AG09319 (cell line): ENCODE results near the gene SIRT2.

Source experiments
- DNase-seq: peaks from one replicate; pipeline ENCODE4 v3.0.0-alpha.2; 2010; ENCODE audit warnings: low read depth; ENCODE audit errors: extremely low read depth
- CTCF ChIP-seq: IDR thresholded peaks from 2 replicates; pipeline ENCODE4 v1.5.1; 2011; ENCODE audit warnings: low read depth, mild to moderate bottlenecking, inconsistent platforms, low read length, moderate library complexity

Gene SIRT2

GRCh38 chr19:38843175-38843758 lies 56.2 kb downstream of the SIRT2 start:
- no peak for DNase-seq
- no peak for TF ChIP-seq CTCF

- no peak for TF ChIP-seq CTCF
- DNase-seq: no peak
These were observed 56.8 kb downstream of the SIRT2 start for GRCh38 chr19:38842439-38843174.

- no peak for TF ChIP-seq CTCF
- no peak for DNase-seq
These were observed 57.5 kb downstream of the SIRT2 start for GRCh38 chr19:38841787-38842438.

- DNase-seq: no peak
- no peak for TF ChIP-seq CTCF
These were observed 58.1 kb downstream of the SIRT2 start for GRCh38 chr19:38841180-38841766.

GRCh38 chr19:38840583-38840968 lies 58.8 kb downstream of the SIRT2 start:
- TF ChIP-seq CTCF: no peak
- no peak for DNase-seq

- TF ChIP-seq CTCF: no peak
- no peak for DNase-seq
These were observed 59.4 kb downstream of the SIRT2 start for GRCh38 chr19:38839816-38840582.
